K562 (cell line): ENCODE results near the gene CYB5R4. TPM values are rescaled to one million over a fixed set of nuclear protein-coding genes. Genes with fewer than 3 reads are reported as not detected.

ENCODE experiments used
- BCOR ChIP-seq: fragments of 450-650 bp; IDR thresholded peaks from 2 replicates; pipeline ENCODE4 v1.6.1; 2016
- CEBPB ChIP-seq: fragments of 450-650 bp; IDR thresholded peaks from 2 replicates; pipeline ENCODE4 v1.6.1; 2016; ENCODE audit warnings: missing genetic modification characterization, missing compliant biosample characterization
- NCOA2 ChIP-seq, 2 experiments: fragments of 450-650 bp; IDR thresholded peaks; 2 replicates each; pipeline ENCODE4 v1.6.1; 2018; ENCODE audit warnings: mild to moderate bottlenecking in 2 of 2, moderate library complexity in 1 of 2; ENCODE audit not compliant: partially characterized antibody in 2 of 2
- NR0B1 ChIP-seq: fragments of 450-650 bp; IDR thresholded peaks from one replicate; pipeline ENCODE4 v1.6.1; 2018; ENCODE audit warnings: mild to moderate bottlenecking, moderate library complexity; ENCODE audit not compliant: partially characterized antibody
- STAG1 ChIP-seq: sonication (generic); formaldehyde crosslinking; IDR thresholded peaks from 2 replicates; pipeline ENCODE4 v1.5.0; 2020; ENCODE audit warnings: missing genetic modification reagents, borderline replicate concordance
- STAT6 ChIP-seq: sonication (generic); formaldehyde crosslinking; IDR thresholded peaks from 2 replicates; pipeline ENCODE4 v1.8.1; 2023; ENCODE audit warnings: mild to moderate bottlenecking, missing genetic modification reagents
- TAF9B ChIP-seq: fragments of 450-650 bp; IDR thresholded peaks from 2 replicates; pipeline ENCODE4 v1.6.1; 2018; ENCODE audit warnings: mild to moderate bottlenecking; ENCODE audit not compliant: partially characterized antibody
- ZSCAN32 ChIP-seq: fragments of 450-650 bp; formaldehyde crosslinking; IDR thresholded peaks from 2 replicates; pipeline ENCODE4 v1.4.0; 2020; ENCODE audit warnings: mild to moderate bottlenecking, moderate library complexity
- polyA plus RNA-seq, 8 experiments: library from polyadenylated mRNA; depleted of rRNA in 4 of 8; stranded (reverse) in 5 of 8; unstranded in 3 of 8; fragments of >200 nt; fragmentation: Nextera tagmentation in 2 of 8; fragmentation: Illumina TruSeq in 1 of 8; extraction: Ambion mirVana in 2 of 8; extraction: Trizol in 1 of 8; gene quantifications; 2 replicates each; pipeline versions ENCODE4 v1.2.1 to v1.2.3, GENCODE V29; 2011 to 2014; ENCODE audit warnings: inconsistent platforms in 1 of 8, missing spikeins in 1 of 8
- total RNA-seq, 7 experiments: library from RNA; depleted of rRNA in 6 of 7; stranded (reverse); fragments of >200 nt in 6 of 7; fragmentation: Illumina TruSeq in 2 of 7; extraction: Trizol in 2 of 7; gene quantifications; 2 replicates each; pipeline versions ENCODE4 v1.2.1 to v1.2.3, GENCODE V29; 2011 to 2021; ENCODE audit warnings: low replicate concordance in 1 of 7
- TF ChIP-seq, protein P1 (sequence below): IDR thresholded peaks from 2 replicates; pipeline ENCODE4 v1.6.1; 2012; ENCODE audit warnings: low read depth, low read length, improper control_type of control experiment, borderline replicate concordance

CYB5R4 gene
- total and polyA plus RNA-seq, 9 of the 15 experiments (the other 6 are each of a cell fraction or from before 2014, with no cell fraction given), result 5.9 to 23.1 (median 19.0) TPM

GRCh38 chr6:83974409-83975050, 115.0 kb downstream of the CYB5R4 start (continued):
- TF ChIP-seq NR0B1 (no peak), CEBPB (tag) (peak; percentile 85), ZSCAN32 (CRISPR knock-in tag) (peak; percentile 82), TAF9B (peak; percentile 46), STAG1 (no peak), NCOA2 (IDR thresholded peaks at IDR 0.05; ENCODE audit: partially characterized antibody in 2 of 2) (peak; percentile 66 to 79), BCOR (peak; percentile 87; the same call in 1 of the 2 replicates), STAT6 (CRISPR knock-in tag) (no peak)
- TF ChIP-seq, protein P1, sequence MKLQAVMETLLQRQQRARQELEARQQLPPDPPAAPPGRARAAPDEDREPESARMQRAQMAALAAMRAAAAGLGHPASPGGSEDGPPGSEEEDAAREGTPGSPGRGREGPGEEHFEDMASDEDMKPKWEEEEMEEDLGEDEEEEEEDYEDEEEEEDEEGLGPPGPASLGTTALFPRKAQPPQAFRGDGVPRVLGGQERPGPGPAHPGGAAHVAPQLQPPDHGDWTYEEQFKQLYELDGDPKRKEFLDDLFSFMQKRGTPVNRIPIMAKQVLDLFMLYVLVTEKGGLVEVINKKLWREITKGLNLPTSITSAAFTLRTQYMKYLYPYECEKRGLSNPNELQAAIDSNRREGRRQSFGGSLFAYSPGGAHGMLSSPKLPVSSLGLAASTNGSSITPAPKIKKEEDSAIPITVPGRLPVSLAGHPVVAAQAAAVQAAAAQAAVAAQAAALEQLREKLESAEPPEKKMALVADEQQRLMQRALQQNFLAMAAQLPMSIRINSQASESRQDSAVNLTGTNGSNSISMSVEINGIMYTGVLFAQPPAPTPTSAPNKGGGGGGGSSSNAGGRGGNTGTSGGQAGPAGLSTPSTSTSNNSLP, result peak; percentile 95
- TF ChIP-seq, all 486 proteins: peak for 255
